RPMI8226 (cell line): ENCODE results near the gene SH3BGR.
"Not testable (repeated sequence)": the region's sequence is repeated elsewhere in the genome, so short reads cannot be mapped to it uniquely, and the experiment has no call there.

Experiments
- DNase-seq: peaks from one replicate; pipeline ENCODE4 v3.0.0-alpha.2; 2015

SH3BGR gene

DNA sequence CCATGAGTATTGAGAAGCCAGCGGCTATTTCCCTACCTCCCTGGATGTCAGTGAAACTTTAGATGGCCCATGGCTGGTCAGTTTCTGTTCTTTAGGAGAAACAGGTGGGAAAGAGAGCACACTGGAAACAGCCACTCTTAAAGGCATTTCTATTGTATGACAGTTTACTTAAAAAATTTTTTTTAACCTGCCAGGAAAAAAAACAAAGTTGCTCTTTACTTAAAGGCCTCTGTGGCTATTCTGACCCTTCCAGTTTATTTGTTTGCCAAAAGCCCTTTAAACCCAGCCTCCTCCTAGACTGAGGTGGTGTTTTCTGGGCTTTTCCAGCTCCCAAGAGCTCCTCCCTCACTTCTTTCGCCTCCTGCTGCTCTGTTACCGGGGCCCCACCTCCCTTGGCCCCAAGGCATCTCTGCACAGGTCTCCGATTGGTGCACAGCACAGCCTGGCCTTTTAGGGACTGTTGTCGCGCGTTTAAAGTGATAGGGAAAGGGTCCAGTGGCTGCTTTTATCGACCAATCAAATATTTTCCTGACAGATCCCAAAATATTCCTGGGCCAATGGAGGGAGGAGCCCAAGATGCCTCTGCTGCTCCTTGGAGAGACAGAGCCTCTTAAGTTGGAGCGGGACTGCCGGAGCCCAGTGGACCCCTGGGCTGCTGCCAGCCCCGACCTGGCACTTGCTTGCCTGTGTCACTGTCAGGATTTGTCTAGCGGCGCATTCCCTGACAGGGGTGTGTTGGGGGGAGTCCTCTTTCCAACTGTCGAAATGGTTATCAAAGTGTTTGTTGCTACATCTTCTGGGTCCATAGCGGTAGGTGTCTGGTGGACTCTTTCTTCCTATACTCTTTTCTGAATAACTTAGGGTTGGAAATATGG lies at the start of gene SH3BGR:
Gene SH3BGR (plus strand): TSS at position 639 of the 875 bp plus-strand sequence. CDS start 127 bp downstream, at position 766.
- no peak for DNase-seq

DNA sequence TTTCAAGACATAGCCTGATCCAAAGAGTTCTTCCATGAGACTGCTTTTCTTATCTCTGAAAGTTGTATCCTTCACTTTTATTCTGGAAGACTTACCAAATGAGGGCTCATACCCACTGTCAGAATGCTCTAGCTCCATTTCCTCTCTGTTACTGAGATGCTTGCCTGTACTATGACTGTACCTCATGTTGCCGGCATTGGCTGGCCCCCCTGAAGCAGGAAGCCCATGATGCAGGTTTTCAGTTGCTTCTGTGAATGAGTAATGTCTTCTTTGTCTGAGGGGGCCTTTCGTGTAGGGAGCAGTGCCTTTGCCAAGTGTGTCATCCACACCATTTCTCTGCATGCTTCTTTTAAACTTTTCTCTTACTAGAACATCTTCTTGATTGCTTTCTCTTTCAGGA lies 45.7 kb upstream of the SH3BGR start:
- no peak for DNase-seq

DNA sequence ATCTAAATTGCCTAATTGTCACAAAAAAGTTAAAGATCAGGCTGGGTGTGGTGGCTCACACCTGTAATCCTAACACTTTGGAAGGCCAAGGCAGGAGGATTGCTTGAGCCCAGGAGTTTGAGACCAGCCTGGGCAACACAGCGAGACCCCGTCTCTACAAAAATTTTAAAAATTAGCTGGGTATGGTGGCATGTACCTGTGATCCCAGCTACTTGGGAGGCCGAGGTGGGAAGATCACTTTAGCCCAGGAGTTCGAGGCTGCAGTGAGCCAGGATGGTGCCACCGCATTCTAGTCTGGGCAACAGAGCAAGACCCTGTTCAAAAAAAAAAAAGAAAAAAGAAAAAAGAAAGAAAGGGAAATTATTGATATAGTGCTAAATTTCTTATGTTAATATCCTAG lies 32.6 kb upstream of the SH3BGR start:
- not testable (repeated sequence) for DNase-seq

DNA sequence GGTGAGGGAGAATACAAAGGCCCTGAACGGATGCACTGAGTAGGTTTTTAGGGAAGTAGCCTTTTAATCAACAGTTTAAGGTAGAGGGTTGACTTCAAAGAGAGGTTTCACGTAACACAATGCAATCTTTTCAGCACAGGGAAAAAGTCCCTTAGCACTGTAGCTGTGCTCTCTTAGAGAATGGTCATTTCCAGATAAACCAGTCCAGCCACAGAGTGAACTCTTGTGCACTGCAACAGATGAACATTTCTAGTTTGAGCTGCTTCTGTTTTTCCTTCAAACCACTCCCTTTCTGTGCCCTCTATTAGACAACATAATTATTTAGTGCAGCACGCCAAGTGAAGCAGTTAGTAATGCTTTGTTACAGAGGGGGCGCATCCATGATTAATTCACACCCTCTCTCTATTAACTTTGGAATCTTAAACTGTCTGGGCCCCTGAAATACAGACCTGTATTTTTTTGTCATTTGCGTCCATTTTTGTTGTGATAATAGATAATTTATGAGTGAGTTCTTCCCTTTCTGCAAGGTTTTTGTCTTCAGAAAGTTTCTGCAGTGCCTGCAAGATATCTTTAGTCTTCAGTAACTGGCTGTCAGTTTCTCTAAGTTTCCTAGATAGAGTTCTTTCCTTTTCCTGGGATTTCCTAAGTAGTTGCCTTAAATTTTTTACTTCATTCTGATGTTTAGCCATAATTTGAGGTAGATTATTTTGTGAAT lies 29.1 kb upstream of the SH3BGR start:
- DNase-seq, result no peak

GRCh38 chr21:39429445-39429844 lies 22.3 kb upstream of the SH3BGR start:
- no peak for DNase-seq

- no peak for DNase-seq
Observed at GRCh38 chr21:39430016-39430415, 21.8 kb upstream of the SH3BGR start.

- no peak for DNase-seq
Observed at GRCh38 chr21:39430457-39430856, 21.3 kb upstream of the SH3BGR start.

DNA sequence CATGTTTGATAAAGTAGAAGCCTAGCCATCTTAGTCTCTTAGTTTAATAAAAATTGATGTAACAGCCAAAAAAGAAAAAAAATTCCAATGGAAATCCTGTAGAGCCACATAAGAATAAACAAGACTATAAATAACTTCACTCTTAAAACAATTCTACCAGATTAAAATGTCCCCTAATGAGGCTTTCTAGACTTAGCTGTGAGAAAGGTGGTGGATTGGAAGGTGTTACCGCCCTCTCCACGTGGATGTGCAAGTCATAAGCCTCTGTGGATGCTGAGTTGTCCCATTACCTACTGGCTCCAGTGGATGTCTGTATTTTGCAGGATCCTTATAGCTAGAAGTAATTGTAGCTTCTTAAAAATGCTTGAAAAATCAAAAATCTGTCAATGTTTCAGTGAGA lies 20.8 kb upstream of the SH3BGR start:
- DNase-seq, result no peak

DNA sequence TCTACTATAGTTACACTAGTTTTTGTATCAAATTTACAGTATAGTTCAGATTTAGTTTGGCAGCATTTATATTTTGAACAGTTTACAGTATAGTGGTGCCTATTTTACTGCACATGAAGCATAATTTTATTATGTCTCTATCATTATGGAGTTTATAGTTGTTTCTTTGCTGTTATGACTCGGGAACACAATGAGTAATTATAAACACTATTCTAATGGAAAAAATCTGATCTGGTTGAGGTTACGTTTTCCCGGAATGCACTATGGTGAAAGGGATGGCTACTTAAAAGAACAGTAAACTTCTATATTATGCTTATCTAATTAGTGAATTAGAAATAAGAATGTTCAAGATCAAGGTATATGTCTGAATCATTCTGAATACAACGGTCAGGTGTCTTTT lies 16.8 kb upstream of the SH3BGR start:
- no peak for DNase-seq

- no peak for DNase-seq
Observed at GRCh38 chr21:39439232-39439631, 12.5 kb upstream of the SH3BGR start.

GRCh38 chr21:39441502-39442475 lies 10.0 kb upstream of the SH3BGR start:
- DNase-seq, result peak; percentile 67

DNA sequence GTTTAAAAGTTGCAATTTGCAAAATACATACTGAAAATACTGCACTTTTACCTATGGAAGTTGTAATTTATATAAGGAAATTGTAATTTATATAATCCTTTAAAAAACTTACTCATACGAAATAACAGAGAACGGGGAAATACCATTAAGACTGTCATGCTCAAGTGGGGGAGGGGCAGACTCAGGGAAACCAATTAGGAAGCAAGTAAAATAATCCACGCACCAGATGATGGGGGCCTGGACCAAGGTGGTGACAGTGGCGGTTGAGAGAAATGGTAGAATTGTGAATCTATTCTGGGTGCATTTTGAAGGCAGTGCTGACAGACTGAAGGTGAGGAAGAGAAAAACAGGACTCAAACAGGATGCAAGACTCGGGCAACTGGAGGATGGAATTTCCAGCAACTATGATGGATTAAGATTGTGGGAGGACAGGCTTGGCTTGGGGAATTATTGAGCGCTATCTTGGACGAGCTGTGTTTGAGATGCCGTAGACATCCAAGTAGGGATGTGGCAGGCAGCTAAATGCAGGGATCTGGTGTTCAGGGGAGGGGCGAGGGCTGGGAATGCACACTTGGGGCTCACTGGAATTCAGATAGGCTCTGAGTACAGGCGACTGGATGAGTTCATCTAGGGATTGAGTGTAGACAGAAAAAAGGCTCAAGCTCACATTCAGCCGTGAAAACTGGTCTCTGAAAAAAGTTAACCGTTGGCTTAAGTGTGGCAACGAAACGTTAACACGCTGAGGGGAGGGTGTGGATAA lies 7.2 kb upstream of the SH3BGR start:
- DNase-seq, result no peak

GRCh38 chr21:39445321-39446269 lies 6.2 kb upstream of the SH3BGR start, which contains the start of gene LCA5L:
LCA5L (minus strand) TSS chr21:39445778; CDS start chr21:39428493, 17,285 bp downstream.
- DNase-seq, result peak; percentile 96

GRCh38 chr21:39447264-39447663 lies 4.5 kb upstream of the SH3BGR start:
- DNase-seq, result no peak

DNA sequence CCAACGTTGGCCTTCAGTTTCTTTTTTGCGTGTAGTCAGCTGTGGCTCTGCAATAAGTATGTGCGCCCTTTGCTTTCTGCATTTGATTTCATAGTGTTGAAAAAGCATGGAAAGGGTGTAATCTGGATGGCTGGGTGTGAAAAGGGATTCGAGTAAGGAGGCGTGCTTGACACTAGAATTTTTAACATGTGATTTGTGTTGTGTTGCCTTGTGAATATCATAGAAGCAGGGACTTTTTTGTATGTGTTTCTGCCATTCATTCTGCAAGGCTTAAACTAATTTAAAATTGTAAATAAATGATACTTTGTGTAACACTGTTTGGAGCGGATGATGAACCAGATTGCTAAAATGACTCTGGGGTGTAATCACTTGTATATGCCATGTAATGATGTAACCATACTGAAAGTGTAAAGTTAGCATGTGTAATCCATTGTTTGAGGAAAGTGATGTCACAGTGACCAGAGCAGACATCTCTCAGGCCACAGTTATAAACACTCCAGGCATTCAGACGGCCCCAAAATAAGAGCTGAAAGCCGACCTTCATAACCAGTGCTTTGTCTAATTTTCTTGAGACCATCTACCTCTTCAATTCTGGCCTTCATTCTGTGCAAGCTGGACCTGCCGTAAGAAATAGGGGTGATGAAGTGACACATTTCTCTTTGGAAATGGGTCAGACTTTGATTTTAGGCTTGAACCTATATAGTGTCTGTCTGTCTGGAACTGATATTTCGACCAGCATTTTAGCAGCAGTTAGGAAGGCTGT lies 618 bp downstream of the SH3BGR start:
- no peak for DNase-seq

DNA sequence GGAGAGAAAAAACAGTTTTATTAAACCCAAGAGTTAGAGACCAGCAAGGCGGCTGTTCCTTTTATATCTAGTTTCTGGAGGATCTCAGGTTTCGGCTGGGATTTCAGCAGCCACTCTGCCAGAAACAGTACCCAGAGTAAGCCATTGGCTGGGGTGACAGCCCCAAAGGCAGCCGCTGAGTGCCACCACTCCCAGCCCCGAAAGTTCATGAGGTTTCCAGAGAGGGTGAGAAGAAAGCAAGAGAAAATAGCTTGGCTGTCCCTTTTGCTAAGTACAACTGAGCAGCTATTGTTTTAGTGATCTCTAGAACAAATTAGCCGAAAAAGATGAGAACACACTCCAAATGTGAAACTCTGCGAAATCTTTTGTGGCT lies 1.2 kb downstream of the SH3BGR start:
- DNase-seq, result no peak

DNA sequence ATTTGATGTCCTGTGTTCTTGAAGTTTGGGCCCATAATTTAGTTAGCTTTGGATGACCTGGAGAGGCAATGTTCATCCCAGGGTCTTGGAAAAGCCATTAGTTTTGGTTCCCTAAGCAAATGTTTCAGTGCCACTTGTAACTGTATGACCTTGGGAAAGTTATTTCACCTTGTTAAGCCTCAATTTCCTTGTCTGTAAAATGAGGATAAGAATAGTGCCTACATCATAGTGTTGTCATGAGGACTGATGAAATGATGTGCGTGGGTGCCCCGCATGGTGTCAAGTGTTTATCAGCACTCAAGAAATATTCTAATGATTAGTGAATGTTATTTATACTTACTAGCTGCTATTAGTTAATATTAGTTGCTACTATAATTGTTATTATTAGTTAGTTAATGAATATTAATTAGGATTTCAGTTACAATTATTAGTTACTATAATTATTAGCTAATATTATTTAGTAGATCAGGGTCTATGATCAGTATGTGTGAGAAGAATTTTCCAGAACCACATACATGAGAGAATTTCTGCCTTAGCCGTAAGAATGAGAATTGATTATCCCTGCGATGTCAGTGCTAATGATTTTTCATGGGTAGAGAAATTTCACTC lies 1.9 kb downstream of the SH3BGR start:
- no peak for DNase-seq

- no peak for DNase-seq
Observed at GRCh38 chr21:39454949-39455668, 3.3 kb downstream of the SH3BGR start.

- DNase-seq, result no peak
Observed at GRCh38 chr21:39456665-39457064, 4.9 kb downstream of the SH3BGR start.
